Stimulated activated CD4-positive, alpha-beta T cell treated with anti-CD3 and anti-CD28 coated beads, Interleukin-15, amount 100 ng/mL, for 48 hours (primary cell): ENCODE measurements around the gene MUCL1.
"Not testable (repeated sequence)": the region's sequence is repeated elsewhere in the genome, so short reads cannot be mapped to it uniquely, and the experiment has no call there.

Experiments used
- DNase-seq, 2 donors: peaks; one replicate each; pipeline ENCODE4 v3.0.0-alpha.2; 2020; ENCODE audit warnings: low read depth in 2 of 2

MUCL1 gene, protein sequence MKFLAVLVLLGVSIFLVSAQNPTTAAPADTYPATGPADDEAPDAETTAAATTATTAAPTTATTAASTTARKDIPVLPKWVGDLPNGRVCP

DNA sequence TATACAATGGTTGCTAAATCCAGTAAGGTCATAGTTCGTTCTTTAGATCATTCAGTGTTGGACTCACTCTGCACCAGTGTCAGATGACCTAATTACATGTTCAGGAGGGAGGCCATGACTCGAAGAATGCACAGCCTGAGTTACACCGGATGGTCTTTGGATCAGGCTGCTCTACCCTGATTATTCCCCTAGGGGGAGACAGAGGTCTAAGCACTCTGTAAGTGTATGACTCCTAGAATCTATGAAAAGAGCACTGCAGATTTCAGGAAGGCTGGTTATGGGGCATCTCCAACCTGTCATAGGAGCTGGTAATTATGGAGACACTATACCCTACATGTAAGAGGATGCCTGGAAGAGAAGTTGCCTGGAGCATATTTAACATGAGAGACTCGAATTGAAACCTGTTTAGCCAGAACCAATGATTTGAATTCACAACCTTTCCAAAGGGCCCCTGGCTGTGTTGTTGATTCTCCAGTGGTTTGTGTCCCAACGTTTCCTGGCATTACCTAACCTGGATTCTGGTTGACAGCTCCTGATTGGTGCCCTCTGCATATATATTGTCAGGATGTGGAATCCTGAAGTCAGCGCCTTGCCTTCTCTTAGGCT is at the start of gene MUCL1:
Gene MUCL1 (plus strand): TSS at position 584 of the 606 bp plus-strand sequence. CDS start 67 bp downstream, outside the sequence.
- DNase-seq, result peak; percentile 63 to 71

DNA sequence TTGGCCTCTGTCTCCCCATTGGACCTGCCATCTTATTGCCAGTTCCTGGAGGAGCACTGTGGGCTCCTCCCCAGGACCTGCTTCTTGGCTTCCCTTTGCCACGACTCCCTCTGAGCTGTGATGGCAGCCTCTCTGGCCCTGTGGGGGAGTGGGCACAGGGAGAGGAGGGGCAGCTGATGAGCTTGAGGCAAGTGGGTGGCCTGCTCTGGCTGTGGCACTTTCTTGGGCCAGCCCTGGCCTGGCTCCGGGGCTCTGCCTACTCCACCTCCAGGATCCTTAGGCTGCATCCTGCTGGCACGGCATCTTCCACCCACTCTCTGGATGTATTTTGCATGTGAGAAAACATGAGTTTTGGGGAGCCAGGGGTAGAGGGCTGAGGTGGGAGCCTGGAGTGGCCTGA is 32.6 kb upstream of the MUCL1 start:
- DNase-seq, result no peak

DNA sequence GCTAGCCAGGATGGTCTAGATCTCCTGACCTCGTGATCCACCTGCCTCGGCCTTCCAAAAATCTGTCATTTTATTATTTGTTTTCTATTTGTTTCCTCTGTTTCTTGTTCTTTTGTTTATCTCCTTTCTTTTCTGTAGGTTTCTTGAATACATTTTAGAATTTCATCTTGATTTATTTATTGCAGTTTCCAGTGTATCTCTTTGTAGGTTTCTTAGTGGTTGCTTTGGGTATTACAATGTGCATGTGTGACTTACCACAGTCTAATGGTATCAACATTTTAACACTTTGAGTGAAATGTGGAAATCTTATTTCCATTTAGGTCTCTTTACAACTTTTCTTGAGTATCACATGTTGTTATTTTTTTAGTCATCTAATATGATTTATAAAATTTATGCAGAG is 29.9 kb upstream of the MUCL1 start:
- DNase-seq, result no peak

DNA sequence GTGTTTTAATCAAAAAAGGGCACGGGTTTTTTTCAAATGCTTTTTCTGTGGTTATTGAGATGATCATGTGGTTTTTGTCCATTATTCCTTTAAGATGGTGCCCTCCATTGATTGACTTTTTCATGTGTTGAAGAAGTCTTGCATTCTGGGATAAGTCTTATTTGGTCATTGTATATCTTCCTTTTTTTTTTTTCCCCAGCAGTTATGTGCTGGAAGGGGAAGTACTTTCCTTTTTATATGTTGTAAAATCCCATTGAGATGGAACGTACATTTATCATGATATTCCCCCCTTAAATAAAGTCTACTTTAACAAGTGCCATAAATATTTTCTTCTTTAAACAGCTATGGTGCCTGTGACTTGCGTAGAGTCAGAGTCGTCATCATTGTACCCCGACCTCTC is 24.8 kb upstream of the MUCL1 start:
- DNase-seq, result no peak

DNA sequence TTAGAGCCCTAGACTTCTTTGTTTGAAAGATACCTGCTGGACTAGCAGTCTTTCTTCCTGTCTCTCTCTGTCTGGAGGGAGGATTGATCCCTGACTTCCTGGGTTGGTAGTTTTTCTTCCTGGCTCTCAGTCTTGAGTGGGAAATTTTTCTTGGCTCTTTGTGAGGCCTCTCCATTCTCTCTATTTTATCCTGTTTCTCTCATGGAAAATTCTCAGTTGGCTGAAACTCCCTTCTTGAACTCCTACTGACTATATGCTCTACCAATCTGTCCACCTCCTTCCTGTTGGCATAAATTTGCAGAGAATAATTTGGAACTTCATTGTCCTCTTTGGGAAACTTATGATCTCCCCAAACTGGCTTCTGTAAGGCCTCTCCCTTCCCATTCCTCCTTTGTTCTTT is 24.1 kb upstream of the MUCL1 start:
- no peak for DNase-seq

DNA sequence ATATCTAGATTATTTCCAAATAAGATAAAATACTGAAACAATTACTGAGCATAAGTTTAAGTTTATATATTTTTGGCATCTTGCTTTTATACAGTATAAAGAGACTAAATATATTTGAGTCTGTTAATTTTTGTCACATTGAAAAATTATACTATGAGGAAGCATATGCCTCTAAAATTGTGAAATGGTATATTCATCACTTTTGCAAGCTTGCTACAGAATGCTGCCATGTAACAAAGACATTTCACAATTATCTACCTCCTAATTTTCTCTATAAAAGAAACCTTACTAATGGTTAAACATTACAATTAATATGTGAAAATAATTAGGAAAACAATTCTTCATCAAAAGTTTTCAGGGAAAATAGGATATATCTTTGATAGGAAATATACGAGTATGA is 22.7 kb upstream of the MUCL1 start:
- DNase-seq, result no peak

DNA sequence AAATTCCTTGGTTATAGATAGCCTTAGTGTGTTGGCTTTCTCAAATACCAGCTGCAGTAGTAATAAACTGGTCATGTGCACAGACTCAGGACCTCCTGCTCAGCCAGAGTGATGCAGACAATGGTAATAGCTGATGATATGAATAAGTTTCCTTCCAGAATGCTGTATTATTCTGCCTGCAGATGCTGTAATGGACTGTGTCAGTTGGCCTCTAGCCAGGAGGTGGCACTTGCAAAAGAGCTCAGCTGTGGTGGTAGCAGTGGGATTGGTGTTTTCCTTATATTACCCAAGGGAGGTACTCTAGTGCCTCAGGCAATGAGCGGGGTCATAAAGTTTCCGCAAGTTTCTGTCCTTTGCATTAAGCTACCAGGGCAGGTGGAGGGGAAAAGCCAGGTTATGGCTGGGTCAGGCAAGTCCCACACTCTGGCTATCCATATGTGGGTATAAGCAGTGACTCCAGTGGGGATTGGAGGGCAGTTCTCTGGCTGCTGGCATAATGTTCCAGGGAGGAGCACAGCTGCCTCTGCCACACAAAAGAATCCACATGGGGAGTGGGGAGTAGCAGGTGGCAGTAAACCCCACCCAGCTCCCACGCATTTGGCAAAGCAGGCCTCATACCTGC is 14.0 kb upstream of the MUCL1 start:
- DNase-seq, result no peak

DNA sequence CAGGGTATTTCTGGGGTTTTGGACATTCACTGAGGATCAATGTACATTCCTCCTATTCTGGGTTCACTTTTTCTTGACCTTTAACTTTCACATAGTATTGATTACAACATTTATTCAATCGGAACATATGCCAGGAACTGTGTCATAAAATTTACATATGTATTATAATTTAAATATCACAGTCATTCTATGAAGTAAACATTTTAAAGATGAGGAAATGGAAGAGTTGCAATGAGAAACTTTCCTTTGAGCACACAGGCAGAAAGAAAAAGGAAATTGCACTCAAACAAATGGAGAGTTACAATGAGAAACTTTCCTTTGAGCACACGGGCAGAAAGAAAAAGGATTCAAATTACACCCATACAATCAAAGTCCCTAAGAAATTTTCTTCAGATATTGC is 3.1 kb downstream of the MUCL1 start:
- no peak for DNase-seq

DNA sequence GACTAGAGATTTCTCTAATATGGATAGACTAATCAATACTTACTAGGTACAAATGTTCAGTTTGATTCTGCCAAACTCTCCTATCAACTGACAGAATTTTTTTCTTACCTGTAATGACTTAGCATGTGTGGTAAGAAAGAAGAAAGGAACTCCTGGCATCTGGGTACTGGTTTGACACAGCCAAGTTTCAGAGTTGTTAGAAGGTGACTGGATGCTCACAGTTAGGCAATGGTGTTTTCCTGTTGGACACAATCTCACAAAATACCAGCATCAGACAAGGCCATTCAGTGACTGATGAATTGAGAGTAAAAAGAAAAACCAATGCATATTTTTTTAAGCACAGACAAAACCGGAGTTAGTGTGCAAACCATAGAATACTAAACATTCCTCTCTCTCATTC is 4.2 kb downstream of the MUCL1 start:
- no peak for DNase-seq

DNA sequence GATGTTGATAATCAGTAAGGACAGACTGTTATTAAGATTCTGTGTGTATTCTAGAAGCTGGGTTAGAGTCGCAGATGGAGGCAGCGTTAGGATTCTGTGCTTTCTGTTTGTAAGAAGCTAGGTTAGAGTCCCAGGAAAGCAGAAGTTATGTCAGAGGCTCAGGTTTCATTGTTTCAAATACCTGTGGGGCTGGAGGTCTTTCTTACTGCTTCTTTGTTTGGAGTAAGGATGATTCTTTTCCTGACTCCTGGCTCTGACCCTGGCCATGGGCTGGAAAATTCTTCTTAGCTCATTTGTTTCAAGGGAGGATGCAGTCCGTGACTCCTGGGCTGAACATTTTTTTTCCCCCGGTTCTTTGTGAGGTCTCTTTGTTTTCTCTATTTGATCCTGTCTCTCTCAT is 5.2 kb downstream of the MUCL1 start:
- DNase-seq, result no peak

DNA sequence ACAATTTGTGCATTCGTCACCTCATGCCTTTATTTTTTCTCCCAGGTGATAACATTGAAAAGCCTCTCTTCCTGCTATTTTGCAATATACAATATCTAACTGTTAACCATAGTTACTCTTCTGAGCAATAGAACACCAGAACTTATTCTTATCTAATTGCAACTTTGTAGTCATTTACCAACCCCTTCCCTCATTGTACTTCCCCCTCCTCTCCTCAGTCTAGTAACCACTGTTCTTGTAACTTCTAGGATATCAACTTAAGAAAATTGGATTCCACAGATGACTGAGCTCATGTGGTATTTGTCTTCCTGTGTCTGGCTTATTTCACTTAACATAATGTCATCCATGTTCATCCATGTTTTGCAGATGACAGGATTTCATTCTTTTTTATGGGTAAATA is 7.6 kb downstream of the MUCL1 start:
- DNase-seq, result no peak

DNA sequence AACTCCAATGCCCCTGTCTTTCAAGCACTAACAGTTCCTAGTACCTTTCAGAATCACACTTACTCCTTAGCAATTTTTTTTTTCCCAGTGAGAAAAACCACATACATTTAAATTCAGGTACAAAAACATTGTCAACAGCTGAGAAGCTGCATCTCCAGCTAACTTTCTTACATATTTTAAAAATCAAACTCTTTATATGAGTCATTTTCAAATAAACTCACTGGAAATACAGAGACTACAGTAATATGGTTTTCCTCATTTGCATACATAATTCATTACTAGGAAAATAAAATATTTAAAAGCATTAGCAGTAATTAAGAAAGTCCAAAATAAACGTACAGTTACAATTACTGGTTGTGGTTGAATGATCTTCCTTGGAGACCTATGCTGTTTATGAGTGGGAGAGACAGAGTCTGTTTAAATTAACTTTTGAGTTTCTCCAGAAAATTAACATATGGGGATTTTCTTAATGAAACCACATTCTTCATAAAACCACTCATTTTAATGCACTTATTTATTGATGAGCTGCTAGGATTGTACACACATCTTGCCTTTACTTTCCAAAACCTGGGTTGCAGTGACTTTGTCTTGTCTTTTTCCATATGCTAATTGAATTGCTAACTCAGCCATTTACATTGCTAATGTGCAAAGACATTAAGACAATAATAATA is 9.8 kb downstream of the MUCL1 start:
- no peak for DNase-seq

DNA sequence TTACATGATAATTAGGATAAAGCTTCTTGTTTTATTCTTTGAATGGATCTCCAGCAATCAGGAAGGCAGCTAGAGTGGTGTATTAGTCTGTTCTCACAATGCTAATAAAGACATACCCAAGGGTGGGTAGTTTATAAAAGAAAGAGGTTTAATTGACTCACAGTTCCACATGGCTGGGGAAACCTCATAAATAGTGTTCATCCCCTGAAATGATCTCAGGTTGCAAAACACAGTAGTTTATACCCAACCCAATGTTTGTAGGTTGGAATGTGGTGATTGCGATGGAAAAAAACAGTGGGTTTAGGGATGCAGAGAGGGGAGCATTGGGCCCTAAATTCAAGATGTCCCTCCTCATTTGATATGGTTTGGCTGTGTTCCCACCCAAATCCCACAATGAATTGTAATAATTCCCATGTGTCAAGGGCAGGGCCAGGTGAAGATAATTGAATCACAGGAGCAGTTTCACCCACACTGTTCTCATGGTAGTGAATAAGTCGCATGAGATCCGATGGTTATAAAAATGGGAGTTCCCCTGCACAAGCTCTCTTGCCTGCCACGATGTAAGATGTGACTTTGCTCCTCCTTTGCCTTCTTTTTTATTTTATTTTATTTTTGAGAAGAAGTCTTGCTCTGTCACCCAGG is 11.5 kb downstream of the MUCL1 start:
- peak in 1 of 2 donors; percentile 0 for DNase-seq

DNA sequence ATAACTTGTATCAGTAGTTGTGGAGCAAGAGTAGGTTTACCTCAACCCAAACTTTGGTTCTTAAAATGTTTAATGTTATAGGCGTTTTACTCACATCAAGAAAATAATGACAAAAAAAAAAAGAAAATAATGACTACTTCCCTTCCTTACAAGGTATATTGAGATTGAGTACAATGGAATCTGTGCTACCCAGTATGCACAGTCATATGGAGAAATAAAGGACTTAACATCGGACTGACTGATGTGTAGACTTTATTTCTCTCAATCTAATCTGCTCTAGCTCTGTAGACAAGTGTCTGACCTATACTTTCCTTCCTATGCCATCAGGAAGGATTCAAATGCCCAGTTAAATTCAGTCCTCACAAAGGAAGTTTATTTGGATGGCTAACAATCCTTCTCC is 14.4 kb downstream of the MUCL1 start:
- no peak for DNase-seq

DNA sequence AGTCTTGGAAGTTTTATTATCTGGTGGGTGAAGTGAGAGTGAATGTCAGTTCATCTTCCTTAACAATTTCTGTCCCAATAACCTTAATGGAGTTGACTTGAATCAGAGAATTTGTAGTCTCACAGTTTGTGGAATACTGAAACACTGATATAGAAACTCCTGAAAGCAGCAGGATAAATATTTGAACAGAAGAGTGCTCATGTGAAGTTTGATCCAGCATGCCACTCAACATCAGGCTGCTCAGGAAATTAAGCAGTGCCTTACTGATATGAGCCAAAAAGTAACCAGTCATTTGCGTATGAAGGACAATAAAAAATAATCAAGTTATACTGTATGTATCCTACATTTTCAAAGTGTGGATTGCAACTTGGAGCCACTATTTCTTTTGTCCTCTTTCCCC is 15.7 kb downstream of the MUCL1 start:
- DNase-seq, result no peak

DNA sequence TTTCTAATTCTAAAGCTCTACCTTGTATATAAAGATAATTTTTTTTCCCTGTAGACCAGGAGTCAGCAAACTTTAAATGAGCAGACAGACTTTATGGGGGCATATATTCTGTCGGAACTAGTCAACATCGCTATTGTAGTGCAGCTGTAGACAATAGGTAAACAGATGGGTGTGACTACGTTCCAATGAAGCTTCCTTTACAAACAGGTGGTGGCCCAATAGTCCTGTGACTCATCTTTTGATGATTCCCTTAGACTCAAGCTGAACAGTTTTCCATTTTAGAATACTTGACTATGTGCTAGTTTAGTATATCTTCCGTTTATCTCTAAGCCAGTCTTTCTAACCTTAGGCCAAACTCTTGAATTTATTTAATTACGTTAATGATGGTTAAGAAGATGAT is 16.3 kb downstream of the MUCL1 start:
- no peak for DNase-seq

DNA sequence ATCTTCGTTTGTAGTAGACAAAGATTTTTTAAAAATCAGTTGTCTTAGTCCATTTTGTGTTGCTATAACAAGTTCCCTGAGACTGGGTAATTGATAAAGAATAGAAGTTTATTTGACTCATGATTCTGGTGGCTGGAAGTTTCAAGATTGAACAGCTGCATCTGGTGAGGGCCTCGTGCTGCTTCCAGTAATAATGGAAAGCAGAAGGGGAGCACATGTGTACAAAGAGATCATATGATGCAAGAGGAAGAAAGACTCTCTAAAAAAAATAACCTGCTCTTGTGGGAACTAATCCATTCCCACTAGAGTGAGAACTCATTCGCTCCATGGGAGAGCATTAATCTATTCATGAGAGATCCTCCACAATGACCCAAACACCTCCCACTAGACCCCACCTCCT is 24.8 kb downstream of the MUCL1 start:
- DNase-seq, result no peak

DNA sequence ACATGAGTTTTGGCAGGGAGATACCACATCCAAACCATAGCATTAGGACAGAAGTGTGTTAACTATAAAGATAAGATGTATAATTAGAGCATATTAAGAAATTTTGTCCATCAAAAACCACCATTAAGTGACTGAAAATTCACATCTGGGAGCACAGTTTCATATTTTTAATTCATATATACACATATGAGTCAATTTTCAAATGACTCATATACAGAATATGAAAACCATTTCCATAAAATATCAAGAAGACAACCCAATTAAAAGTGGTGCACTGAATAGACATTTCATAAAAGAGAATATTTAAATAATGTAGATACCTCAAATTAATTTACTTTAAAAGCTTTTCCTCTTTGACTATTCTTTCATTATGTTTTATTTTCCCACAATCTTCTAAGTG is 25.3 kb downstream of the MUCL1 start:
- DNase-seq, result no peak

DNA sequence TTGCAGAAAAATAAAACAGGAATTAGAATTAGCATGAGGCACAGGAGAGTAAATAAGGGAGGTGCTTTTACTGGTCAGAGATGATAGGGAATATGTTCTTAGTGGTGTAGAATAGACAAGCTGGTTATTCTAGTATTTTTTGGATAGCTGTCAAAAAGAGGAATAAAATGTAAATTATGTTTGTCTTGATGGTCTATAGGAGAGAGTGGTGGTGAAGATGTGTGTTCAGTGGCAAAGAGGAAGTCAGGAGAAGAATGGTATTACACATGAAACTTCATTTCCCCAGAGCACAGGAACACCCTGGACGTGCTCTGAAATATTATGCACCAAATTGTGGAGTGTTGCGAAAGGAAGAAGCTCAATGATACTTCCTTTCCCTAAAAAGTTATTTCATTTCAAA is 27.8 kb downstream of the MUCL1 start:
- no peak for DNase-seq

DNA sequence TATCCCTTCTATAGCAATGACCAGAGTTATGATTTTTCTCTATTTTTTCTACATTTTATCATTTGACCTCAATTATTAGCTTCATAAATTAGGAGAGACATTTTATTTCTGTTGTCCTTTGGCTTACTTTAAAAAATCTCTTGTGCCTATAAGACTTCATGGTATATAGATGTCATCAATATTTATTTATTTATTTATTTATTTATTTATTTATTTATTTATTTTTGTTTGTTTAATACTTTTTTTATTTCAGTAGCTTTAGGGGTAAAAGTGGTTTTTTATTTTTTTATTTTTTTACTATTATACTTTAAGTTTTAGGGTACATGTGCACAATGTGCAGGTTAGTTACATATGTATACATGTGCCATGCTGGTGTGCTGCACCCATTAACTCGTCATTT is 28.3 kb downstream of the MUCL1 start:
- not testable (repeated sequence) for DNase-seq

DNA sequence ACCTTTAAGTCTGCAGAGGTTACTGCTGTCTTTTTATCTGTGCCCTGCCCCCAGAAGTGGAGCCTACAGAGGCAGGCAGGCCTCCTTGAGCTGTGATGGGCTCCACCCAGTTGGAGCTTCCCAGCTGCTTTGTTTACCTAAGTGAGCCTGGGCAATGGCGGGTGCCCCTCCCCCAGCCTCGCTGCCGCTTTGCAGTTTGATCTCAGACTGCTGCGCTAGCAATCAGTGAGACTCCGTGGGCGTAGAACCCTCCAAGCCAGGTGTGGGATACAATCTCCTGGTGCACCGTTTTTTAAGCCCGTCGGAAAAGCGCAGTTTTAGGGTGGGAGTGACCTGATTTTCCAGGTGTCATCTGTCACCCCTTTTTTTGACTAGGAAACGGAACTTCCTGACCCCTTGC is 34.1 kb downstream of the MUCL1 start:
- DNase-seq, result not testable (repeated sequence)

DNA sequence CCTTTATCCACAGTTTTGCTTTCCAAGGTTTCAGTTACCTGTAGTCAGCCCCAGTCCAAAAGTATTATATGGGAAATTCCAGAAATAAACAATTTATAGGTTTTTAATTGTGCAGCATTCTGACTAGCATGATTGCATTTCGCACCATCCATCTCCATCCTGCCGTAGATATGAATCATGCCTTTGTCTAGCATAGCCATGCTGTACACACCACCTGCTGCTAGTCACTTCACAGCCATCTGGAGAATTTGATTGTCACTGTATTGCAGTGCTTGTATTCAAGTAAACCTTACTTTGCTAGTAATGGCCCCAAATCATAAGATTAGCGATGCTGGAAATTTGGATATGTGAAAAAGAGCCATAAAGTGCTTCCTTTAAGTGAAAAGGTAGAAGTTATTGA is 36.0 kb downstream of the MUCL1 start:
- no peak for DNase-seq
